HCT116 (cell line): ENCODE data around the gene BBS2. TPM values are rescaled to one million over a fixed set of nuclear protein-coding genes. Genes with fewer than 3 reads are reported as not detected.

Experiments used
- ATAC-seq: fragments of 200-7000 bp; cut with Tn5 transposase; 2 replicates; pipeline ENCODE4 v1.9.1; 2020; ENCODE audit warnings: mild to moderate bottlenecking, moderate library complexity
- BruUV-seq: library from RNA; stranded (reverse); fragments of 400-500 nt; replicated peaks from 2 replicates; lab custom pipeline; 2021; lab: Mats Ljungman, UMichigan
- CTCF ChIA-PET: fragments of 300-600 bp; sonication (Branson Sonifier 250); formaldehyde crosslinking; loops from one replicate; lab custom pipeline; 2021; ENCODE audit warnings: antibody characterized with exemption; lab: Charles Lee
- POLR2A ChIA-PET: fragments of 300-600, 350-600 bp; sonication (Branson Sonifier 250); formaldehyde crosslinking; loops from one replicate; lab custom pipeline; 2021; ENCODE audit warnings: antibody characterized with exemption; lab: Charles Lee
- RAD21 ChIA-PET, 2 experiments: fragments of 300-600 bp; sonication (Branson Sonifier 250); formaldehyde crosslinking; loops; one replicate each; lab custom pipeline; 2023; ENCODE audit warnings: low total read pairs in 2 of 2; ENCODE audit not compliant: uncharacterized antibody in 2 of 2, unreplicated experiment in 2 of 2, low non-redundant PET in 1 of 2; lab: Charles Lee
- DNase-seq: peaks from one replicate; pipeline ENCODE4 v3.0.0-alpha.2; 2010; ENCODE audit warnings: low read depth, low spot score
- H2AFZ ChIP-seq: fragments of 200-600 bp; shearing (Covaris generic), sonication (generic); 2 replicates; pipeline ENCODE4 v1.6.1; 2017; ENCODE audit warnings: low read depth, mixed run types, mixed read lengths, antibody characterized with exemption, low read length; ENCODE audit not compliant: poor library complexity, severe bottlenecking
- H3K27ac ChIP-seq: 2 replicates; pipeline ENCODE4 v1.5.1; 2012; ENCODE audit warnings: low read depth, low read length
- H3K27me3 ChIP-seq: fragments of 200-600 bp; sonication (generic); 2 replicates; pipeline ENCODE4 v1.6.1; 2016; ENCODE audit warnings: mixed run types, low read length, mixed read lengths; ENCODE audit not compliant: insufficient read depth
- H3K36me3 ChIP-seq, 2 experiments: fragments of 200-500 bp in 1 of 2; fragments of 200-600 bp in 1 of 2; sonication (Bioruptor generic) in 1 of 2; sonication (generic) in 1 of 2; 2 replicates each; pipeline versions ENCODE4 v1.5.1 to v1.6.1; 2014 to 2016; ENCODE audit warnings: low read length in 2 of 2, inconsistent platforms in 1 of 2, mixed read lengths in 1 of 2, mixed run types in 1 of 2; ENCODE audit not compliant: insufficient read depth in 2 of 2, control insufficient read depth in 1 of 2
- H3K4me1 ChIP-seq, 2 experiments: fragments of 200-600 bp in 1 of 2; sonication (generic) in 1 of 2; 2 replicates each; pipeline versions ENCODE4 v1.5.1 to v1.6.1; 2012 to 2017; ENCODE audit warnings: low read length in 2 of 2, inconsistent platforms in 1 of 2, mild to moderate bottlenecking in 1 of 2, mixed read lengths in 1 of 2, mixed run types in 1 of 2, moderate library complexity in 1 of 2; ENCODE audit not compliant: insufficient read depth in 2 of 2, control insufficient read depth in 1 of 2
- H3K4me2 ChIP-seq: fragments of 200-600 bp; sonication (generic); 2 replicates; pipeline ENCODE4 v1.6.1; 2017; ENCODE audit warnings: mixed run types, low read length, mixed read lengths
- H3K4me3 ChIP-seq, 2 experiments: fragments of 200-600 bp in 1 of 2; sonication (generic) in 1 of 2; replicated peaks in 1 of 2; 2 replicates each; pipeline ENCODE4 v1.5.1; 2011 to 2016; ENCODE audit warnings: low read length in 2 of 2, control low read depth in 1 of 2, low read depth in 1 of 2, mild to moderate bottlenecking in 1 of 2, mixed read lengths in 1 of 2, mixed run types in 1 of 2
- H3K79me2 ChIP-seq: fragments of 200-600 bp; sonication (generic); 2 replicates; pipeline ENCODE4 v1.6.1; 2017; ENCODE audit warnings: mild to moderate bottlenecking, mixed run types, low read length, moderate library complexity, mixed read lengths; ENCODE audit not compliant: insufficient read depth
- H3K9ac ChIP-seq: fragments of 200-600 bp; sonication (generic); 2 replicates; pipeline ENCODE4 v1.6.1; 2016; ENCODE audit warnings: low read length, mixed read lengths
- H3K9me2 ChIP-seq: fragments of 200-600 bp; sonication (generic), shearing (Covaris generic); 2 replicates; pipeline ENCODE4 v1.6.1; 2017; ENCODE audit warnings: mixed run types, mild to moderate bottlenecking, moderate library complexity; ENCODE audit not compliant: insufficient read depth
- H3K9me3 ChIP-seq, 2 experiments: fragments of 200-500 bp in 1 of 2; fragments of 200-600 bp in 1 of 2; sonication (Bioruptor generic) in 1 of 2; sonication (generic) in 1 of 2; 2 replicates each; pipeline ENCODE4 v1.6.1; 2014 to 2017; ENCODE audit warnings: low read length in 2 of 2, mixed read lengths in 2 of 2, inconsistent platforms in 1 of 2, low read depth in 1 of 2, mild to moderate bottlenecking in 1 of 2, mixed run types in 1 of 2, moderate library complexity in 1 of 2; ENCODE audit not compliant: control insufficient read depth in 1 of 2, insufficient read depth in 1 of 2
- H4K20me1 ChIP-seq: fragments of 200-600 bp; sonication (generic), shearing (Covaris generic); 2 replicates; pipeline ENCODE4 v1.6.1; 2017; ENCODE audit warnings: mixed run types, mild to moderate bottlenecking, moderate library complexity; ENCODE audit not compliant: insufficient read depth
- ATF3 ChIP-seq: IDR thresholded peaks from 2 replicates; pipeline ENCODE4 v1.6.1; 2012
- CTCF ChIP-seq, 3 experiments: fragments of 200-600 bp in 1 of 3; sonication (generic) in 1 of 3; IDR thresholded peaks in 2 of 3; conservative IDR thresholded peaks in 1 of 3; 2 replicates each; pipeline ENCODE4 v1.5.1; 2012 to 2017; ENCODE audit warnings: low read depth in 2 of 3, low read length in 2 of 3, antibody characterized with exemption in 1 of 3, borderline replicate concordance in 1 of 3, control low read depth in 1 of 3, mild to moderate bottlenecking in 1 of 3, mixed read lengths in 1 of 3, mixed run types in 1 of 3, moderate library complexity in 1 of 3; ENCODE audit not compliant: insufficient read depth in 1 of 3
- EGR1 ChIP-seq: IDR thresholded peaks from 2 replicates; pipeline ENCODE4 v1.6.1; 2012; ENCODE audit warnings: low read depth
- ELF1 ChIP-seq: IDR thresholded peaks from 2 replicates; pipeline ENCODE4 v1.6.1; 2012; ENCODE audit warnings: low read depth, borderline replicate concordance
- EZH2phosphoT487 ChIP-seq: fragments of 200-600 bp; IDR thresholded peaks from 2 replicates; pipeline ENCODE4 v1.6.1; 2018; ENCODE audit warnings: antibody characterized with exemption, borderline replicate concordance
- JUND ChIP-seq: IDR thresholded peaks from 2 replicates; pipeline ENCODE4 v1.6.1; 2012
- MAX ChIP-seq: IDR thresholded peaks from 2 replicates; pipeline ENCODE4 v1.6.1; 2012
- POLR2AphosphoS5 ChIP-seq: IDR thresholded peaks from 2 replicates; pipeline ENCODE4 v1.6.1; 2011; ENCODE audit warnings: mild to moderate bottlenecking, low read depth, low read length, moderate library complexity
- REST ChIP-seq: IDR thresholded peaks from 2 replicates; pipeline ENCODE4 v1.6.1; 2012; ENCODE audit warnings: low read depth
- SIN3A ChIP-seq: IDR thresholded peaks from 2 replicates; pipeline ENCODE4 v1.6.1; 2012; ENCODE audit warnings: low read depth
- SRF ChIP-seq: IDR thresholded peaks from 2 replicates; pipeline ENCODE4 v1.6.1; 2012; ENCODE audit warnings: low read depth
- YY1 ChIP-seq: IDR thresholded peaks from 2 replicates; pipeline ENCODE4 v1.6.1; 2011; ENCODE audit warnings: low read length, low read depth, moderate library complexity, mild to moderate bottlenecking; ENCODE audit not compliant: insufficient replicate concordance; ENCODE audit errors: extremely low read depth
- ZBTB33 ChIP-seq: IDR thresholded peaks from 2 replicates; pipeline ENCODE4 v1.6.1; 2011; ENCODE audit warnings: mild to moderate bottlenecking, low read length, moderate library complexity; ENCODE audit not compliant: insufficient replicate concordance; ENCODE audit errors: extremely low read depth
- intact Hi-C: fragments of 100-400 bp; cut with micrococcal nuclease; formaldehyde crosslinking; loops from 2 replicates; pipeline ENCODE4 v1.10.0; 2022
- total RNA-seq: library from RNA; stranded (reverse); gene quantifications from one replicate; pipeline ENCODE4 v1.2.1, GENCODE V29; 2021; ENCODE audit not compliant: unreplicated experiment

BBS2 gene
- total RNA-seq, 1 experiment from 2014 or later: 26.7 TPM

- ChIA-PET POLR2A (no interaction called here), CTCF (interaction anchor here (1.7 to 2.5 kb wide), 3 partner anchors 88 to 276 kb away, joined by 6 to 18 read pairs (median 17); no protein-coding TSS in a partner anchor), RAD21 (interaction anchor here in 1 of 2 experiments (1.3 kb wide), 1 partner anchor 188 kb away, joined by 3 read pairs; no protein-coding TSS in a partner anchor)
- ATAC-seq (no peak), DNase-seq (no peak)
- peaks cover 0 to 10% of the 10 kb centered on the region in 2 experiments; a peak in 1 of 4 replicates for H3K36me3 ChIP-seq
- H3K27ac ChIP-seq: no peak overlapping the region
- H3K9ac ChIP-seq: no peak overlapping the region
- H2AFZ ChIP-seq: no peak overlapping the region
- no peaks in the 10 kb centered on the region for H3K9me2 ChIP-seq
- H4K20me1 ChIP-seq: no peaks in the 10 kb centered on the region
- no peaks in the 10 kb centered on the region for H3K9me3 ChIP-seq
- H3K4me1 ChIP-seq: peaks cover 4 to 6% of the 10 kb centered on the region in 2 experiments
- H3K4me2 ChIP-seq: no peak overlapping the region
- BruUV-seq: no TSS peak
- intact Hi-C loops: loop anchor here (5.0 kb wide), 1 partner anchor 189 kb away; no protein-coding TSS in a partner anchor
- H3K27me3 ChIP-seq: no peaks in the 10 kb centered on the region
- no peak overlapping the region for H3K4me3 ChIP-seq
- H3K79me2 ChIP-seq: no peaks in the 10 kb centered on the region
- TF ChIP-seq SRF (no peak), CTCF (IDR thresholded peaks at IDR 0.05 in 2 of 3, conservative IDR thresholded peaks at IDR 0.05 in 1 of 3; ENCODE audit: borderline replicate concordance in 1 of 3, insufficient read depth in 1 of 3, low read depth in 2 of 3, low read length in 2 of 3) (no peak), SIN3A (no peak), REST (no peak), EZH2phosphoT487 (no peak), EGR1 (no peak), POLR2AphosphoS5 (no peak), ELF1 (no peak), ATF3 (no peak), YY1 (no peak), ZBTB33 (no peak), MAX (no peak), JUND (no peak)
These were observed 6.7 kb downstream of the BBS2 start for GRCh38 chr16:56513091-56513490.
